DMS53 treated with DMSO at 0.1 percent for 48 hours (cell line): Measurements from ENCODE around the gene GYPA.
"Not testable (repeated sequence)": the region's sequence is repeated elsewhere in the genome, so short reads cannot be mapped to it uniquely, and the experiment has no call there.

Experiments
- DNase-seq: peaks from one replicate; lab custom pipeline; 2025; ENCODE audit not compliant: unreplicated experiment; lab: John Stamatoyannopoulos, UW

Gene GYPA

GRCh38 chr4:144140594-144141295 lies at the start of gene GYPA:
Gene GYPA, minus strand, starts transcription at chr4:144140718. Its CDS starts 83 bp downstream, at chr4:144140635.
- not testable (repeated sequence) for DNase-seq

- DNase-seq = no peak
Measured at GRCh38 chr4:144190009-144190408, 49.5 kb upstream of the GYPA start.

- DNase-seq = no peak
Measured at GRCh38 chr4:144189121-144189520, 48.6 kb upstream of the GYPA start.

GRCh38 chr4:144185086-144185485 lies 44.6 kb upstream of the GYPA start:
- DNase-seq = peak; percentile 7

GRCh38 chr4:144183165-144183564 lies 42.6 kb upstream of the GYPA start:
- DNase-seq = no peak

- DNase-seq = no peak
Measured at GRCh38 chr4:144181391-144181790, 40.9 kb upstream of the GYPA start.

- DNase-seq = no peak
Measured at GRCh38 chr4:144179152-144179739, 38.7 kb upstream of the GYPA start.

- DNase-seq = no peak
Measured at GRCh38 chr4:144178414-144178813, 37.9 kb upstream of the GYPA start.

- no peak for DNase-seq
Measured at GRCh38 chr4:144176476-144176875, 36.0 kb upstream of the GYPA start.

- DNase-seq = peak; percentile 43
Measured at GRCh38 chr4:144174401-144175067, 34.0 kb upstream of the GYPA start.

- DNase-seq = no peak
Measured at GRCh38 chr4:144171697-144172096, 31.2 kb upstream of the GYPA start.

GRCh38 chr4:144169211-144169610 lies 28.7 kb upstream of the GYPA start:
- DNase-seq = no peak

- DNase-seq = no peak
Measured at GRCh38 chr4:144154044-144154443, 13.5 kb upstream of the GYPA start.

GRCh38 chr4:144142690-144143326 lies 2.3 kb upstream of the GYPA start:
- peak; percentile 23 for DNase-seq

GRCh38 chr4:144141493-144141892 lies 975 bp upstream of the GYPA start:
- no peak for DNase-seq

- not testable (repeated sequence) for DNase-seq
Measured at GRCh38 chr4:144139991-144140390, 527 bp downstream of the GYPA start.

- not testable (repeated sequence) for DNase-seq
Measured at GRCh38 chr4:144139547-144139946, 971 bp downstream of the GYPA start.

GRCh38 chr4:144138239-144138638 lies 2.3 kb downstream of the GYPA start:
- DNase-seq = not testable (repeated sequence)

GRCh38 chr4:144137137-144137931 lies 3.2 kb downstream of the GYPA start:
- not testable (repeated sequence) for DNase-seq

- not testable (repeated sequence) for DNase-seq
Measured at GRCh38 chr4:144136189-144136588, 4.3 kb downstream of the GYPA start.

- DNase-seq = not testable (repeated sequence)
Measured at GRCh38 chr4:144130167-144130566, 10.4 kb downstream of the GYPA start.
